Spleen (tissue), 11 donors: ENCODE data around the gene KAT6B. TPM values are rescaled to one million over a fixed set of nuclear protein-coding genes. Genes with fewer than 3 reads are reported as not detected.

Experiments used
- DNase-seq: peaks from one replicate; pipeline ENCODE4 v3.0.0-alpha.2; 2020
- H3K27ac ChIP-seq, 8 donors: fragments of 200-600 bp; sonication (generic) in 7 of 8; 1 replicate in 4 of 8; 2 replicates in 4 of 8; pipeline versions ENCODE4 v1.5.0 to v1.8.0; 2016 to 2021; ENCODE audit warnings: inconsistent platforms in 4 of 8, mild to moderate bottlenecking in 4 of 8, moderate library complexity in 1 of 8
- H3K27me3 ChIP-seq, 7 donors: fragments of 200-600 bp; sonication (generic) in 6 of 7; replicated peaks in 1 of 7; 1 replicate in 4 of 7; 2 replicates in 3 of 7; pipeline versions ENCODE4 v1.5.0 to v1.8.0; 2016 to 2021; ENCODE audit warnings: inconsistent platforms in 3 of 7, mild to moderate bottlenecking in 1 of 7
- H3K36me3 ChIP-seq, 6 donors: fragments of 200-600 bp; sonication (generic) in 5 of 6; 1 replicate in 4 of 6; 2 replicates in 2 of 6; pipeline versions ENCODE4 v1.5.0 to v1.8.0; 2016 to 2021; ENCODE audit warnings: inconsistent platforms in 2 of 6
- H3K4me1 ChIP-seq, 6 donors: fragments of 200-600 bp; sonication (generic) in 5 of 6; 1 replicate in 3 of 6; 2 replicates in 3 of 6; pipeline versions ENCODE4 v1.5.0 to v1.8.0; 2016 to 2021; ENCODE audit warnings: inconsistent platforms in 3 of 6
- H3K4me3 ChIP-seq, 8 donors: fragments of 200-600 bp; sonication (generic) in 7 of 8; 1 replicate in 4 of 8; 2 replicates in 4 of 8; pipeline versions ENCODE4 v1.5.0 to v1.8.0; 2016 to 2021; ENCODE audit warnings: inconsistent platforms in 4 of 8, mild to moderate bottlenecking in 4 of 8, moderate library complexity in 2 of 8
- H3K9me3 ChIP-seq, 8 donors: fragments of 200-600 bp; sonication (generic) in 7 of 8; 1 replicate in 4 of 8; 2 replicates in 4 of 8; pipeline versions ENCODE4 v1.5.0 to v1.8.0; 2016 to 2021; ENCODE audit warnings: inconsistent platforms in 4 of 8
- CTCF ChIP-seq, 11 experiments: fragments of 200-600 bp in 7 of 11; fragments of 450-650 bp in 4 of 11; sonication (generic) in 4 of 11; IDR thresholded peaks in 8 of 11; conservative IDR thresholded peaks in 3 of 11; 1 replicate in 7 of 11; 2 replicates in 4 of 11; pipeline versions ENCODE4 v1.4.0 to v1.8.0; 2016 to 2021; ENCODE audit warnings: antibody characterized with exemption in 11 of 11, inconsistent platforms in 4 of 11, mild to moderate bottlenecking in 1 of 11
- POLR2A ChIP-seq, 3 donors: fragments of 450-650 bp; IDR thresholded peaks; one replicate each; pipeline ENCODE4 v1.5.1; 2017; ENCODE audit warnings: antibody characterized with exemption in 3 of 3, mild to moderate bottlenecking in 1 of 3
- POLR2AphosphoS5 ChIP-seq, 3 donors: sonication (generic); formaldehyde crosslinking; IDR thresholded peaks; one replicate each; pipeline ENCODE4 v1.5.1; 2017; ENCODE audit warnings: antibody characterized with exemption in 3 of 3
- WGBS, 5 donors: extraction: QIAGEN DNeasy Blood & Tissue Kit in 3 of 5; methylation state at CpG; one replicate each; pipeline versions ENCODE4 v1.1.5 to v1.1.7; 2013 to 2018; 5-methylcytosine and 5-hydroxymethylcytosine counted together
- intact Hi-C: fragments of 100-400 bp; cut with DNase I; formaldehyde crosslinking; loops from one replicate; pipeline ENCODE4 v1.15.0; 2023; ENCODE audit warnings: low total_unique reads
- polyA plus RNA-seq, 3 donors: library from polyadenylated mRNA; stranded (reverse); fragments of 200-250 nt; gene quantifications; one replicate each; pipeline ENCODE4 v1.2.1, GENCODE V29; 2013
- total RNA-seq, 7 donors: library from RNA; depleted of rRNA in 3 of 7; stranded (reverse); fragments of >200 nt in 3 of 7; fragmentation: NEBNext Ultra II Directional in 4 of 7; extraction: Animal tissue kit (Norgen Biotek cat#: 25700) in 4 of 7; gene quantifications; one replicate each; pipeline versions ENCODE4 v1.1.0 to v1.2.1, GENCODE V29; 2016 to 2021
- donor health status: healthy with polysubstance abuse.
- donor health status: DM: no; HTN: no; CAD: no; lungs with moderate emphysema.
- donor health status: DM: no; HTN: no; CAD: no.
- donor health status: Bipolar disorder and iron deficiency.
- donor health status: healthy.
- donor health status: DM: no; HTN: no; CAD: no.
- donor health status: DM: yes; HTN: yes; CAD: no.

The KAT6B gene
- total and polyA plus RNA-seq, 10 donors: 2.9 to 61.0 (median 46.0) TPM

GRCh38 chr10:74906611-74907198 lies 80.3 kb downstream of the KAT6B start:
- WGBS, 5 donors: 55 to 63% (median 60%) methylated on average over 6 of the region's 6 CpGs

GRCh38 chr10:74909670-74910069 lies 83.3 kb downstream of the KAT6B start:
- 87 to 95% (median 88%) methylated on average over 1 of the region's 1 CpG for WGBS, 5 donors
- peaks cover 0 to 60% (median 21%) of the 10 kb centered on the region in 6 donors for H3K4me1 ChIP-seq
- H3K27ac ChIP-seq: no peak overlapping the region
- DNase-seq: no peak
- H3K4me3 ChIP-seq: no peak overlapping the region
- no peaks in the 10 kb centered on the region for H3K27me3 ChIP-seq
- no peaks in the 10 kb centered on the region for H3K9me3 ChIP-seq
- intact Hi-C loops: no loop called here
- no peaks in the 10 kb centered on the region for H3K36me3 ChIP-seq
- TF ChIP-seq POLR2AphosphoS5 (IDR thresholded peaks at IDR 0.05): no peak
- no peak for TF ChIP-seq POLR2A (IDR thresholded peaks at IDR 0.05)
- no peak for TF ChIP-seq CTCF (IDR thresholded peaks at IDR 0.05 in 8 of 11, conservative IDR thresholded peaks at IDR 0.05 in 3 of 11)

More at GRCh38 chr10:74906611-74907198, 80.3 kb downstream of the KAT6B start:
- Histone ChIP-seq H3K27ac (no peak overlapping the region), H3K4me1 (peaks cover 0 to 37% (median 6%) of the 10 kb centered on the region in 6 donors), H3K9me3 (no peaks in the 10 kb centered on the region), H3K27me3 (no peaks in the 10 kb centered on the region), H3K4me3 (no peak overlapping the region), H3K36me3 (no peaks in the 10 kb centered on the region)
- intact Hi-C loops: no loop called here
- TF ChIP-seq CTCF (IDR thresholded peaks at IDR 0.05 in 8 of 11, conservative IDR thresholded peaks at IDR 0.05 in 3 of 11): no peak
- no peak for DNase-seq

- intact Hi-C loops: no loop called here
- H3K27ac ChIP-seq: peak overlapping the region in 2 of 8 donors; percentile 17 to 22
- DNase-seq: no peak
- H3K4me3 ChIP-seq: no peak overlapping the region
- WGBS, 5 donors: 77 to 88% (median 82%) methylated on average over 4 of the region's 4 CpGs
- no peaks in the 10 kb centered on the region for H3K36me3 ChIP-seq
- no peaks in the 10 kb centered on the region for H3K9me3 ChIP-seq
- peaks cover 0 to 67% (median 21%) of the 10 kb centered on the region in 6 donors for H3K4me1 ChIP-seq
- no peak for TF ChIP-seq POLR2A (IDR thresholded peaks at IDR 0.05)
- no peak for TF ChIP-seq CTCF (IDR thresholded peaks at IDR 0.05 in 8 of 11, conservative IDR thresholded peaks at IDR 0.05 in 3 of 11)
- TF ChIP-seq POLR2AphosphoS5 (IDR thresholded peaks at IDR 0.05): no peak
- no peaks in the 10 kb centered on the region for H3K27me3 ChIP-seq
These were observed 84.0 kb downstream of the KAT6B start for GRCh38 chr10:74910241-74910975.

GRCh38 chr10:74910976-74911350 lies 84.6 kb downstream of the KAT6B start:
- Histone ChIP-seq H3K27ac (peak overlapping the region in 2 of 8 donors; percentile 17 to 22), H3K9me3 (no peaks in the 10 kb centered on the region), H3K36me3 (no peaks in the 10 kb centered on the region), H3K27me3 (no peaks in the 10 kb centered on the region), H3K4me1 (peaks cover 0 to 70% (median 21%) of the 10 kb centered on the region in 6 donors), H3K4me3 (no peak overlapping the region)
- 71 to 94% (median 87%) methylated on average over 2 of the region's 2 CpGs for WGBS, 5 donors
- DNase-seq: no peak
- intact Hi-C loops: no loop called here
- no peak for TF ChIP-seq POLR2AphosphoS5 (IDR thresholded peaks at IDR 0.05)
- no peak for TF ChIP-seq POLR2A (IDR thresholded peaks at IDR 0.05)
- no peak for TF ChIP-seq CTCF (IDR thresholded peaks at IDR 0.05 in 8 of 11, conservative IDR thresholded peaks at IDR 0.05 in 3 of 11)
